COLO829 (cell line): ENCODE results near the gene ARHGEF18.
"Not testable (repeated sequence)": the region's sequence is repeated elsewhere in the genome, so short reads cannot be mapped to it uniquely, and the experiment has no call there.

Experiments
- DNase-seq: peaks from one replicate; pipeline ENCODE4 v3.0.0; 2012; ENCODE audit warnings: low spot score

ARHGEF18 gene

DNA sequence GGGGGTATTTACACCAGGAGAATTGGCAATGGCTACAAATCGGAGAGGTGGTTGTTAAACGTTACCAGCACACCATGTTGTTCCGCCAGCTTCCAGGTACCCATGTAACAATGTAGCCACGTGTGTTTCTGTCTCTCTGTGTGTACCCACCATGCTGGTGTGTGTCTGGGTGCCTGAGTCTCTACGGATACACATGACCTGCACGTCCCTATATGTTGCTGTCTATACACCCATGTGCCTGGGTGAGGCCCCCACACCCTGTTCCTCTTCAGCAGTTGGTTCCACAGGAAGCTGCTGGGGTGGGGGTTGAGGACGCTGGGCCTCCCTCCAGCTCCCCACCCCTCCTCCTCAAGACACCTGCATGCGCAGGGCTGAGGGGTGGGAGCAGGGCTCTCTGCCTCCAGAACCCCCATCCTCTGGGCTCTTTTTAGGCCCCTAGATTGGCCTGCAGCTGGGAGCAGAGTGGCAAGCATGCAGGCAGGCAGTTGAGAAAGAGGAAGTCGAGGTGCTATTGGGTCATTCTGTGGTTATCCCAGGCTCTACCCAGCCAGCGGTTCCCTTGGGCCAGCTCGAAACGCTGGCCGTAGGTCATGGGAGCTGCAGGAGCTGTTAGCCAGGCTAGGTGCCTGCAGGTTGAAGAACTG, at the start of gene ARHGEF18:
ARHGEF18 (plus strand) TSS at position 351 of the 644 bp plus-strand sequence. CDS start 13,954 bp downstream, outside the sequence.
- no peak for DNase-seq

- no peak for DNase-seq
Observed at GRCh38 chr19:7301525-7301924, 47.2 kb upstream of the ARHGEF18 start.

- no peak for DNase-seq
Observed at GRCh38 chr19:7303470-7303869, 45.3 kb upstream of the ARHGEF18 start.

GRCh38 chr19:7304200-7304599, 44.5 kb upstream of the ARHGEF18 start:
- no peak for DNase-seq

GRCh38 chr19:7307590-7308218, 41.0 kb upstream of the ARHGEF18 start:
- no peak for DNase-seq

DNA sequence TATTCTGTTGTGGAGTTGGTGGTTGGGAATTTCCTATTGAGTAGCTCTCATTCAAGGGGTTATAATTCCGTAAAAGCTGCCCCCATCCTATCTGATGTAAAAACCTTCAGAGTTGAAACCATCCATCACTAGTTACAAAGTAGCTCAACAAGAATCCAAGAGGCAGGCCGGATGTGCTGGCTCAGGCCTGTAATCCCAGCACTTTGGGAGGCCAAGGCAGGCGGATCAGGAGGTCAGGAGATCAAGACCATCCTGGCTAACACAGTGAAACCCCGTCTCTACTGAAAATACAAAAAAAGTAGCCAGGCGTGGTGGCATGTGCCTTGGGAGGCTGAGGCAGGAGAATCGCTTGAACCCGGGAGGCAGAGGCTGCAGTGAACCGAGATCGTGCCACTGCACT, 40.4 kb upstream of the ARHGEF18 start:
- DNase-seq, result not testable (repeated sequence)

DNA sequence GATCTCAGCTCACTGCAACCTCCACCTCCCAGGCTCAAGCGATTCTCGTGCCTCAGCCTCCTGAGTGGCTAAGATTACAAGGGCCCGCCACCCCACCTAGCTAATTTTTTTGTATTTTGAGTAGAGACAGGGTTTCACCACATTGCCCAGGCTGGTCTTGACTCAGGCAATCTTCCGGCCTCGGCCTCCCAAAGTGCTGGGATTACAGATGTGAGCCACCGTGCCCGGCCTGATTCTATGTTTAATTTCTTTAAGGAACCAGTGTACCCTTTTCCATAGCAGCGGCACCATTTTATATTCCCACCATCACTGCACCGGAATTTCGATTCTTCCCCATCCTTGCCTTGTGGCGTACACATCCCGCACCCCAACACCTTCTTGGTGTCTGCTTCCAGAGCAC, 36.8 kb upstream of the ARHGEF18 start:
- DNase-seq, result no peak

GRCh38 chr19:7312816-7313215, 35.9 kb upstream of the ARHGEF18 start:
- DNase-seq, result no peak

GRCh38 chr19:7318176-7318575, 30.6 kb upstream of the ARHGEF18 start:
- DNase-seq, result no peak

GRCh38 chr19:7326105-7326877, 22.4 kb upstream of the ARHGEF18 start:
- no peak for DNase-seq

GRCh38 chr19:7327802-7328201, 20.9 kb upstream of the ARHGEF18 start:
- DNase-seq, result no peak

DNA sequence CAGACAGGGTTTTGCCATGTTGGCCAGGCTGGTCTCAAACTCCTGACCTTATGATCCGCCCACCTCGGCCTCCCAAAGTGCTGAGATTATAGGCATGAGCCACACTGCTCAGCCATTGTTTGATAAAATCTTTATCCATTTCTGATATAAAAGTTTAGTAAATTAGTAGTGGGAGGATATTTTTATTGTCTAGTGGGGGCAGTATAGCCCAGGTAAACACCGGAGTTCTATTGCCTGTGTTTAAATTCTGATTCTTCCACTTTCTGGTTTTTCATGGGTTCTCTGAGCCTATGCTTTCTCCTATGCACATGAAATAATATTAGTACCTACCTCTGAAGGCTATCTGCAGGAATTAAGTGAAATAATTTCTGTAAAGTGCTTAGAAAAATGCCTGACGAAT, 20.1 kb upstream of the ARHGEF18 start:
- no peak for DNase-seq

DNA sequence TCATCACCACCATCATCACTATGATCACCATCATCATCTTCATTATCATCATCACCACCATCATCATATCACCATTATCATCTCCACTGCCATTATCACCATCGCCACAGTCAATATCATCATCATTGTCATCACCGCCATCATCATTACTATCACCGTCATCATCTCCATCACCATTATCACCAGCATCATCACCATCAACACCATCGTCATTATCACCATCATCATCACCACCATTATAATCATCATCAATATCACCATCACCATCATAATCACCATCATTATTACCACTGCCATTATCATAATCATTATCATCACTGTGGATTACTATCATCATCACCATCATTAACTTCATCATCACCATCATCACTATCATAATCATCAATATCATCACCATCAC, 17.3 kb upstream of the ARHGEF18 start:
- no peak for DNase-seq

- peak; percentile 75 for DNase-seq
Observed at GRCh38 chr19:7333198-7334118, 15.3 kb upstream of the ARHGEF18 start.

DNA sequence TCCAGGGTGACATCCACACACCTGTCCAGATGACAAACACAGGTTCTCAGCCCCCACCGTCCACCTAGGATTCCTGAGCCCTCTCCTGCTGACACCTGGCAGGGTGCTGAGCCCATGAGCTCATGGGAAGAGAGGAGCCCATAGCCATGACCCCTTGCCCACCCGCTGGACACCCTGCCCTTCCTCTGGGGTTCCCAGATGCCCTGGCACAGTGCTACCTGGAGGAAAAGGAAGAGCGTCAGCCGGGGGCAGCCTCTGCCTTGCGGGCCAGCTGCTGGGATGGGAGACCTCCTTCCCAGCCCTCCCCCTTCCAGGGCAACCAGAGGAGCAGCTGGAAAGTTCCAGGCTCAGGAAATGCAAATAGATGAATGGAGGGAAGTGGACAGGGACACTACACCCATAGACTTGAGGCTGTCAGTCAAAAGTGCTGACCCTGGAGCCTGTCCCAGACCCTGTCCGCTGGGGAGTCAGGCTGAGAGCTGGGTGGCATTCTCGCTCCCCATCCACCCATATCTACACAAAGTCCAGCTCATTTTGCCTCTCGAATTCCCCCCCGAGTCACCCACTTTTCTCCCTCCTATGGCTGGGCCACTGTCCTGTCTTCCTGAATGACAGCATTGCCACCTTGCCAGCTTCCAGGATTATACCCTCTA, 12.3 kb upstream of the ARHGEF18 start:
- DNase-seq, result no peak

GRCh38 chr19:7337380-7338194, 11.2 kb upstream of the ARHGEF18 start:
- no peak for DNase-seq

DNA sequence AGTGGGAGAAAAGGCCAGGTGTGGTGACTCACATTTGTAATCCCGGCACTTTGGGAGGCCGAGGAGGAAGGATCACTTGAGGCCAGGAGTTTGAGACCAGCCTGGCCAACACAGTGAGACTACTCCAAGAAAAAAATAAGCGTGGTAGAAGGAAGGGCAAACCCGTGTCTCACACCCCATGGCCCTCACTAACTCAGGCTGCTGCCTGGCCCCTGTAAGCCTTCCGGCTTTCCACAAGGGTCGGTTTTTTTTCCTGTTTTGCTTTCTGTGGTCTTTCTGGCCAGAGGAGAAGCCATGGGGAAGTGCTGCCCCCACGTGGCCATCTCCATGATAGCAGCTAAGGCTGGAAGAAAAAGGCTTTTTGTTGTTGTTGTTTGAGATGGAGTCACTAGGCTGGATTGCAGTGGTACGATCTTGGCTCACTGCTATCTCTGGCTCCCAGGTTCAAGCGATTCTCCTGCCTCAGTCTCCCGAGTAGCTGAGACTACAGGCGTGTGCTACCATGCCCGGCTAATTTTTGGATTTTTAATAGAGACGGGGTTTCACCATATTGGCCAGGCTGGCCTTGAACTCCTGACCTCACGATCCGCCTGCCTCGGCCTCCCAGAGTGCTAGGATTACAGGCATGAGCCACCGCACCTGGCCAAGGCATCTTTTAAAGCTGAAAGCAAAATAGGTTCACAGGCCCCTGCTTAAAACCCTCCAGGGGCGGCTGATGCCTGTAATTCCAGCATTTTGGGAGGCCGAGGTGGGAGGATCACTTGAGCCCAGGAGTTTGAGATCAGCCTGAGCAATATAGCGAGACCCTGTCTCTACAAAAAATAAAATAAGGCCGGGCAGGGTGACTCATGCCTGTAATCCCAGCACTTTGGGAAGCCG, 7.5 kb upstream of the ARHGEF18 start:
- peak; percentile 48 for DNase-seq

DNA sequence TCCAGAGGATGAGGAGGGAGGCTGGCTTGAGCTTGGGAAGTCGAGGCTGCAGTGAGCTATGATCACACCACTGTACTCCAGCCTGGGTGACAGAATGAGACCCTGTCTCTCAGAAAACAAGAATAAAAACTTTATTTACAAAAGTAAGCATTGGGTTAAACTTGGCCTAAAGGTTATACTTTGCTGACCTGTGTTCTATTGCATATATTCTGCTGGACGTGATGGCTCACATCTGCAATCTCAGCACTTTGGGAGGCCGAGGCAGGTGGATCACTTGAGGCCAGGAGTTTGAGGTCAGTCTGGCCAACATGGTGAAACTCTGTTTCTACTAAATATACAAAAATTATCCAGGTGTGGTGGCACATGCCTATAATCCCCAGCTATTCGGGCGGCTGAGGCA, 6.6 kb upstream of the ARHGEF18 start:
- no peak for DNase-seq

- no peak for DNase-seq
Observed at GRCh38 chr19:7346488-7346971, 2.2 kb upstream of the ARHGEF18 start.
